Measurements from ENCODE around the gene PUM1.

PUM1 gene

DNA sequence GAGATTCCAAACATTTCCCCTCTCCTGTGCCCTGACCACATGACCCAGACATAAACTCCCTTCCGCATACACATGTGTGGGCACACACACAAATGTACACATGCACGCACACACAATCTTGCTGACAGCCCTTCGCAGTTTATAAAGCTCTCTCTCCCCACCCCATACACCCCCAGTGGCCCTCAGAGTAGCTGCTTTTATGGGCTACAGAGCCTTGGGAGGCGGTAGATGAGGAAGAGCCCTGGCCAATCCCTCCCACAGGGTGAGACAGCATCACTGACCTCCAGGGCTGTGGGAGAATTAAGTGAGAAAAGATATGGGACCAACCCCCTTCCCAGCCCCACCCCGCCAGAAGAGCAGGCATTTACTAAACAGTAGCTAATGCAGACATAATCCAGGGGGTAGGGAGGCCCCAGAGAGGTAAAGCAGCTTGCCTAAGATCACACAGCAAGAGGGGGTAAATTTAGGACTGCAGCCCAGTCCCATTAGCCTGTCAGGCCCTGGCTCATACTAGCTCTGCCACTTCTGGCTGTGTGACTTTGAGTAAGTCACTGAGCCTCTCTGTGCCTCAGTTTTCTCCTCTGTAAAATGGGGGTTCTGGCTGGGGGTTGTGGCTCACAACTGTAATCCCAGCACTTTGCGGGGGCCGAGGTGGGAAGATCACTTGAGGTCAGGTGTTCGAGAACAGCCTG, 162.0 kb downstream of the PUM1 start:
- DNase-seq, result no peak

GRCh38 chr1:30902593-30903290, 162.8 kb downstream of the PUM1 start:
- no peak for DNase-seq

DNA sequence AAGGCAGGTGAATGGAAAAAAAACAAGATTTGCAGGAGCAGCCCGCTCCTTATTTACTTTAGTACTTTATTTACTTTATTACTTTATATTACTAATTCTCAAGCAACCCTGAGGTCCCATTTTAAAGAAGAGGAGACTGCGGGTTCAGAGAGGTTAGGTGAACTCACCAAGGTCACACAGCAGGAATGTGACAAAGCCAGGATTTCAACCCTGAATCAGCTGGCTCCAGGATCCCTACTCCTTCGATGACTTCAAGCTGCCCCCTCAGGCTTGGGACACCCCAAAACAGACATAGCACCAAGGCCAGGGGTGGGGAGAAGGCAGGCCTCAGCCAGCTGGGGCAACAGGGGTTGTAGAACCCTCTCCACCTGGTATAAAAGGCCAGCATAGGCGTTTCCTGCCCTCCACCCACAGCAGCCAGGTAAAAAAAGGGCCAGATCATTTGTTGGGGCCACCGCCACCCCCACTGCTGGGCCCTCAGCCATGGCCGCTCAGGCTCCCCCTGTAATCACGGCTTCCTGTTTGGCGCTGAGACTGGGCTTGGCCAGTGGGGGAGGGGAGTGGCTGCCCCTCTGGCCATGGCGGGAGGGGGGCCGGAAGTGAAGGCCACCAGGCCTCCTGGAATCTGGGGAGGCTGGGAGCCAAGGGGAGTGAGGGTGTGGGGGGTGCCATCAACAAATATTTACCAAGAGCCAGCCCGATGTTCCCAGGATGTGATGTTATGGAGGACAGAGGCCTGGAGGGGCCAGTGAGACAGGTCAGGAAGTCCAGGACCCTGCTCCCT, 163.5 kb downstream of the PUM1 start:
- DNase-seq, result no peak

GRCh38 chr1:30900931-30901560, 164.5 kb downstream of the PUM1 start:
- no peak for DNase-seq

- no peak for DNase-seq
Observed at GRCh38 chr1:30900486-30900885, 165.0 kb downstream of the PUM1 start.

DNA sequence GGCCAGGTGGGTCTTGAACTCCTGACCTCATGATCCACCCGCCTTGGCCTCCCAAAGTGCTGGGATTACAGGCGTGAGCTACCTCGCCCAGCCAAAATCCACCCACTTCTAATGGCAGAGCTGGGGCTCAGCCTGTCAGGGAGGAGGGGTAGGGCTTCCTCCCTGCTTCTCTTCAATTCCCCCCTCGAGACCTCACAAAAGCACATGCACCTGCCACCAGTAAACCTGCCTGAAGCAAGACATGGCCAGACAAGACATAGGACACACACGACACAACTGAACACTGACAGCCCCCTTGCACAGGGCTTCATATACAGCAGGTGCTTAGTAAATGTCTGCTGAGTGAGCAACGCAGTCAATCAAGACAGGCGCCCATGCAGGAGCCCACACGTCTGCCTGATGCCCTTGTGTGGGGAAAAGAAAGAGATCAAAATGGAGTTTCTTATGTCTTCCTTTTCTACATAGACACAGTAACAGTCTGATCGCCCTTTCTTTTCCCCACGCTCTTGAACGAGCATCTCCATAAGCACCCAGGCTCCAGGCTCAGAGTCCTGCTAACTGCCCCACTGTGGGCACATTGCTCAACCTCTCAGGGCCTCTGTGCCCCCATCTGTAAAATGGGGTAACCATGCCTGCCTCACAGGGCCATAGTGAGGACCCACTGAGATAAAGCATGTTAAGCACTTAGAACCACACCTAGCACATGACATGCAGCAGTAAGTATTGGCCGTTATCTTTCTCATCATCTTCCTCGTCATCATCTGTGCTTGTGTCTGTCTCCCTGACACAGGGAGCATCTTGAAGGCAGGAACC, 165.7 kb downstream of the PUM1 start:
- DNase-seq, result no peak

DNA sequence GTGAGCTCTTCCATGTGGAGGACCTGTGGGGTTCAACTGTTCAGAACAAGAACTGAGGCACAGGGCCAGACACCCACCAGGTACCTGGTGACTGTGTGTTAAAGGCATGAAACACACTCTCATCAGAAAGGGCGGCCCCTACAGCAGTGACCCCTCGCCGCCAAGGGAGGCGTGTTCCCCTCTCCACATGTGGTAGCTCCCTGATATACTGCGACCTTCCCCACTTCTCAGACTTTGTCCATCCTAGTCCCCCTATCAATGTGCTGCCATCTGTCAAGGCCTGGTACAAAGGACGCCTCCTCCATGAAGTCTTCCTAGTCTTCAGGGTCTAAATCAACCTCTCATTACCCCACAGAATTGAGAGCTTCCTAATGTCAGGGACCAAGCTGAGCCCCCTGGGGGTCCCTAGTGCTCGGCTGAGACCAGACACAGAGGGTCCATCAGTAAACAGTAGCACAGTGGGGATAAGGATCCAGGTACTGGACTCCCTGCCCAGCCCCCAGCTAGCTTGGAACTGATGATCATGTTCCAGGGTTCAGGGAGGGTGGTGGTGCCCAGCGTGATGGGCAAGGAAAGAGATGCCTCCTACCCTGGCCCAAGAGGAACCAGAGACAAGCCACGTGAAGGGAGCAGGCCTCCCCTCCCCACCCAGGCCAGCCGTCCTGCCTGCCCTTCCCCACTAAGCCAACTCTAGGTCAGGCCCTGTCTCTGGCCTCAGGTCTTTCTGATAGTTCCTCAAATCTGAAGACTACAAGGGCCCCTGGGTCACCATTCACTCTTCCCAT, 167.3 kb downstream of the PUM1 start:
- DNase-seq, result no peak

DNA sequence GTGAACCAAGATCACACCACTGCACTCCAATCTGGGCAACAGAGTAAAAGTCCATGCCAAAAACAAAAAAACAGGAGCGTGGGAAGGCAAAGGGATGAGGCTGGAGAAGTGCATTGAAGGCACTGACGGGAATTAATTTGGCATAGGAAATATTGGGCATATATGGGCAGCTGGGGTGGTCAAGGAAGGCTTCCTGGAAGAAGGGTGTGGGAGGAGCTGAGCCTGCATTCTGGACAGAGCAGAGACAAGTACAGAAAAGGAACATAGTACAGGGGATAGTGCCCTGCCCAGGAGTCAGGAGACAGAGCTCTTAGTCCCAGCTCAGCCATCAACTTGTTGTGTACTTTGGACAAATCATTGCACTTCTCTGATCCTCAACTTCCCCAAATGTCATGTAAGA, 168.6 kb downstream of the PUM1 start:
- DNase-seq, result no peak

DNA sequence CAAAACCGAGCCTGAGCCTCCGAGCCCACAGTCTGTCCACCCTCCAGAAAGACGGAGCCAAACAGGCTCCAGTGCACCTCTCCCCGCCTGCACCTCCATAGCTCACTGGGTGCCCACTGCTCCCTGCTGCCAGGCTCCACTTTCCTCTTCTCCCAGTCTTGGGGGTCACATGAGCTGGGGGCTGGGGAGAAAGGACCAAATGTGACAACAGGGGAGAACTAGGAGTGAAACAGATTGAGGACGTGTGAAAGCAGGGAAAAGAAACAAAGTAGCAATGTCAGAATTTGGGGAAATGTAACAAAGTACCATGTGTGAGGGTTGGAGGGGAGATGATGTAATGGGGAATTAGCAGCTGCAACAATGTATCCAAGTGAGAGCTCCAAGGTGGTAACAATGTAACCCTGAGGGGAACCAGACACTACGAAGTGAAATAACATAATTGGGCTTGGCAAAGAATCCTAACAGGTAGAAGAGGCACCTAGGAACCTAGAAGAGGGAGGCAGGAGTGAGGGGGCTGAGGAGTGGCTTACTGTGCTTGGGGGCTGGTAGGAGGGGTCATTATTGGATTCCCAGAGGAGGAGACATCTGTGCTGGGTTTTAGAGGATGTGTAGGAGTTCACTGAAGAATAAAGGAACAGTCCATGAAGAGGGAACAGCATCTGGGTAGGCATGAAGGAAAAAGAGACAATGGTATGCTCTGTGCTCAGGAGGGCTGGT, 169.4 kb downstream of the PUM1 start:
- no peak for DNase-seq

GRCh38 chr1:30895382-30895943, 170.1 kb downstream of the PUM1 start:
- DNase-seq, result no peak

DNA sequence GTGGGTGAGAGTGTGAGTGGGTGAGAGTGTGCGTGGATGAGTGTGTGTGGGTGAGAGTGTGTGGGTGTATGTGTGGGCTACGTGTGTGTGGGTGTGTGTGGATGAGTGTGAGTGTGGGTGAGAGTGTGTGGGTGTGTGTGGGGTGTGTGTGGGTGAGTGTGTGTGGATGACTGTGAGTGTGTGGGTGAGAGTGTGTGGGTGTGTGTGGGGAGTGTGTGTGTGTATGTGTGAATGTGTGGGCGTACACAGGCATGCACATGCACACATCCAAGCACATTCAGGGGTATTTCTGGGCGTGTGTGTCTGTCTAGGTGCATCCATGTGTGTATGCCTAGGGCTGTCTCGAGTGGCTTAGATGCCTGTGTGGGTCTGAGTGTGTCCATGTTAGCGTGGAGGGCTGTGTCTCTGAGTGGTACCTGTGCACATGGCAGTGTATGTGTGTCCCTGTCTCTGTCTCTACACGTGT, 171.0 kb downstream of the PUM1 start:
- DNase-seq, result no peak

DNA sequence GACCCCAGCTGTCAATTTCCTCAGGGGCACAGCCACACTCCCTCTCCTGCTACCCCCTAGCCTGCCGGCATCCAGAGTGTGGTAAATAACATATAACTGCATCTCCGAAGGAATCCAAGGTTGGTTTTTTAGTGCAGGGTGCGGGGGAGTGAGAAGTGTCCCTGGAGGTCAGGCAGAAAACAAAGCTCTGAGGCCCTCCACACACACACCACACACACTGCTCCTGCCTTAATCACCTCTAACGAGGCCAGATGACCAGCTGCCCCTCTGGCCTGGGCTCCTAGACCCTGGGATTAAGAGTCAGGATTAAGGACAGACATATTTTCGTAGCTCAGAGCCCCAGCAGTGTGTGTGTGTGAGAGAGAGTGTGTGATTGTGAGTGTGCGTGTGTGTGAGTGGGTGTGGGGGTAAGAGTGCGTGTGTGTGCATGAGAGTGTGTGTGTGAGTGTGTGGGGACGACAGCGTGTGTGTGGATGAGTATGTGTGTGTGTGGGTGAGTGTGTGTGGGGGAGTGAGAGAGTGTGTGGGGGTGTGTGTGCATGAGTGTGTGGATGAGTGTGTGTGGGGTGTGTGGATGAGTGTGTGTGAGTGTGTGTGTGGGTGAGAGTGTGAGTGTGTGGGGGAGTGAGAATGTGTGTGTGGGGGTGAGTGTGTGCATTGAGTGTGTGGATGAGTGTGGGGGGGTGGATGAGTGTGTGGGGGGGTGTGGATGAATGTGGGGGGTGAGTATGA, 171.6 kb downstream of the PUM1 start:
- no peak for DNase-seq

DNA sequence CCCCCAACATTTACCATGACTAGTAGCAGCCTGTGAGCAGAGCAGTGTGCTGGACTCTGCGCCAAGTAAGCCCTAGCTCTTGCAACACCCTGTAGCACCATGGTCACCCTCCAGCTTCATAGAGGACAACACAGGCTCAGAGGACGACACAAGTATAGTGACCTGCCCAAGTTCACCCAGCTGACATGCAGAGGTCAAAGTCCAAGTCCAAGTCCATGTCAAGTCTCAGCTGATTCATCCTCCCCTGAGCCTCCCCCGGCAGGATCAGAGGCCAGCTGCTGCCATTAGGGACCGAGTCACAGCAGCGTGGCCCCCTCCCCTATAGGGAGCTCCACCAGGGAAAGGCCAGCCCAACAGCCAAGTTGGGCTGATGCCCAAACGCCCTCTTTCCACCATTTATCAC, 172.8 kb downstream of the PUM1 start:
- no peak for DNase-seq

GRCh38 chr1:30891227-30891552, 174.3 kb downstream of the PUM1 start:
- DNase-seq, result no peak

- no peak for DNase-seq
Observed at GRCh38 chr1:30890502-30891226, 174.9 kb downstream of the PUM1 start.

GRCh38 chr1:30889511-30889910, 176.0 kb downstream of the PUM1 start:
- DNase-seq, result no peak

DNA sequence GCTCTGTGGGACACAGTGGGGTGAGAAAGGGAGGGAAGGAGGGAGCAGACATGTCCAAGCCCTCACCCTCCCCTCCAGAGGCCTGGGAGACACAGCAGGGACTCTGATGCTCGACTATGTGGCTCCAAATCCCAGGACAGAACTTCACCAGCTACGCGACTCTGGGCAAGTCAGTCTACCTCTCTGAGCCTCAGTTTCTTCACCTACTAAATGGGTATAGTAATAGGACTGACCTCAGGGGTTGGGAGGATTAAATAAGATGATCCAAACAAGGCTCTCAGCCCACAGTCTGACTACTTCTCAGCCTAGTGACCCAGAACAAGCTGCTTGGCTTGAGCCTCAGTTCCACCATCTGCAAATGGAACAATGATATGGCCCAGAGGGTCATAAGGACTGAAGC, 176.5 kb downstream of the PUM1 start:
- DNase-seq, result no peak

- no peak for DNase-seq
Observed at GRCh38 chr1:30888391-30888790, 177.1 kb downstream of the PUM1 start.

Measured in T-helper 9 cell (primary cell).